ENCODE data around the gene EPHB3. TPM values are rescaled to one million over a fixed set of nuclear protein-coding genes. Genes with fewer than 3 reads are reported as not detected.
A peak's percentile ranks its signal among the peaks of the same experiment; 100 is the strongest.

EPHB3 gene
- total and polyA plus RNA-seq, 2 of the 4 experiments (the other 2 are of a cell fraction), result 0.72 to 2.9 TPM

DNA sequence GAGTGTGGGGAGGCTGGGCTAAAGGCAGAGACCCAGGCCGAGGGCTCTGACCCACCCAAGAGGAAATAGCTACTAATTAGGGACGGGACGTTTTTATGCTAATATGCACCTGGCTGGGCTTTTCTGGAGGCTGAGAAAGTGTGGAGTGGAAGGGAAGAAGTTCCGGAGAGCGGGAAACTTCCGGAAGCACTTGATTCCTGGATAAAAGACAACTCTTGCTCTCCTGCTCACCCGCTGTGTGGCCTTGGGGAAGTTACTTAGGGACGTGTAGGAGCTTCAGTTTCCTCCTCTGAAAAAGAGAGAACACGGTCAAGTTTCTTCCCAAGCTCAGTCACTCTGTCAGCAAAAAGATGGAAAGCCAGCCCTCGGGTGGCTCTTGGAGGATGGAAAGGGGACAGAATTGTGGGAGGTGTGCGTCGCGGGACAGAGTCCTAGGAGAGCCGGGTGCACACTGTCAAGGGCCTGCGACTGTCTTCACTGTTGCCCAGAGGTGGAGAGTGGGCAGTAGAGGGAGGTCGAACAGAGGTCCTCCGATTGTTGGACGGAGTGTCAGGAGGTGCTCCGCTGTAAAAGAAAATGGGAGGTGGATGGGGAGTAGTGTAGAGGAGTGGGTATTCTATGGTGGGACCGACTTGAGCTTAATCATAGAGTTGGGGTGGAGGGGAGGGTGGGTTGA, 43.2 kb downstream of the EPHB3 start:
- dilution Hi-C loops (cut with HindIII; ENCODE audit: low sequenced_read_pairs, unreplicated experiment), result no loop called here
- peaks cover 2% of the 10 kb centered on the region; the same call in 1 of the 2 replicates for H3K9me1 ChIP-seq (ENCODE audit: insufficient read depth, low read length)
- no peak overlapping the region for H3K9ac ChIP-seq (ENCODE audit: low read depth, low read length)
- H2BK15ac ChIP-seq (ENCODE audit: low read depth, low read length), result no peak overlapping the region
- no peak overlapping the region for H2AFZ ChIP-seq (replicated peaks; ENCODE audit: low read length, poor library complexity)
- ATAC-seq (ENCODE audit: low read depth), result no peak
- H3K4me1 ChIP-seq (ENCODE audit: control insufficient read depth, insufficient read depth, low read length), result no peaks in the 10 kb centered on the region; the same call in 1 of the 2 replicates
- no peak overlapping the region for H4K91ac ChIP-seq (ENCODE audit: insufficient read depth, low read depth, low read length)
- H3K4me3 ChIP-seq (ENCODE audit: insufficient read depth, low read depth, low read length), result no peak overlapping the region
- H3K18ac ChIP-seq (ENCODE audit: low read depth, low read length), result no peak overlapping the region
- H3K9me3 ChIP-seq (ENCODE audit: control insufficient read depth, insufficient read depth, low read length), result peaks cover 3% of the 10 kb centered on the region; the same call in 1 of the 2 replicates
- H3K27me3 ChIP-seq (ENCODE audit: control insufficient read depth, insufficient read depth, low read length), result peaks cover 66% of the 10 kb centered on the region
- H3K4me2 ChIP-seq (ENCODE audit: low read depth, low read length), result no peak overlapping the region
- no peak overlapping the region for H2AK5ac ChIP-seq (ENCODE audit: low read depth, low read length)
- 63% methylated on average over 7 of the region's 20 CpGs; no CpG with 5 or more reads in 1 of the 2 experiments for WGBS, 2 experiments (ENCODE audit: extremely low coverage in 2 of 2, insufficient read length in 1 of 2)
- H3K56ac ChIP-seq (ENCODE audit: extremely low read depth, insufficient read depth, low read length), result no peak overlapping the region
- no peak for DNase-seq
- no peaks in the 10 kb centered on the region for H3K36me3 ChIP-seq (ENCODE audit: control insufficient read depth, insufficient read depth, low read length)
- H3K4ac ChIP-seq (ENCODE audit: low read depth, low read length), result no peak overlapping the region
- H3K14ac ChIP-seq (replicated peaks; ENCODE audit: low read depth, low read length), result no peak overlapping the region
- BruUV-seq (replicated peaks), result no TSS peak
- H3K27ac ChIP-seq (ENCODE audit: insufficient read depth, low read length), result no peak overlapping the region
- peak overlapping the region; percentile 65 for H2AK9ac ChIP-seq (replicated peaks; ENCODE audit: low read depth, low read length, poor library complexity)
- in situ Hi-C loops (cut with MboI; ENCODE audit: low sequenced_read_pairs), result no loop called here
- no peak overlapping the region for H2BK20ac ChIP-seq (ENCODE audit: low read depth, low read length)
- intact Hi-C loops (cut with micrococcal nuclease), result loop anchor here (1.0 kb wide), 1 partner anchor 32 kb away; no protein-coding TSS in a partner anchor
- no peak overlapping the region for H2BK120ac ChIP-seq (ENCODE audit: low read depth, low read length)
- H4K5ac ChIP-seq (ENCODE audit: low read depth, low read length), result no peak overlapping the region
- H2BK5ac ChIP-seq (ENCODE audit: low read depth, low read length, poor library complexity, severe bottlenecking), result no peak overlapping the region
- H4K20me1 ChIP-seq (ENCODE audit: insufficient read depth, low read length), result no peaks in the 10 kb centered on the region
- no peaks in the 10 kb centered on the region for H3K79me1 ChIP-seq (ENCODE audit: low read depth in 1 of 2, low read length in 2 of 2)
- H4K8ac ChIP-seq (ENCODE audit: low read depth in 2 of 2, low read length in 2 of 2), result no peak overlapping the region
- TF ChIP-seq RAD21 (IDR thresholded peaks at IDR 0.05; ENCODE audit: low read length) (no peak), MXI1 (IDR thresholded peaks at IDR 0.05; ENCODE audit: borderline replicate concordance, low read depth, low read length) (no peak), POLR2A (IDR thresholded peaks at IDR 0.05; ENCODE audit: low read depth, low read length) (no peak), CEBPB (IDR thresholded peaks at IDR 0.05; ENCODE audit: low read depth, low read length) (no peak), SMC3 (IDR thresholded peaks at IDR 0.05; ENCODE audit: low read depth, low read length) (no peak), BHLHE40 (IDR thresholded peaks at IDR 0.05; ENCODE audit: low read depth, low read length) (no peak), MAFK (IDR thresholded peaks at IDR 0.05; ENCODE audit: low read depth, low read length) (no peak), CHD1 (IDR thresholded peaks at IDR 0.05; ENCODE audit: low read depth, low read length) (no peak), RFX5 (IDR thresholded peaks at IDR 0.05; ENCODE audit: low read depth, low read length) (no peak), RCOR1 (IDR thresholded peaks at IDR 0.05; ENCODE audit: insufficient replicate concordance, low read length) (no peak), MAZ (IDR thresholded peaks at IDR 0.05; ENCODE audit: borderline replicate concordance, low read depth, low read length) (no peak), FOS (IDR thresholded peaks at IDR 0.05; ENCODE audit: low read depth, low read length) (no peak), NFE2L2 (IDR thresholded peaks at IDR 0.05; ENCODE audit: low read depth, low read length) (no peak)
- TF ChIP-seq, protein P1, sequence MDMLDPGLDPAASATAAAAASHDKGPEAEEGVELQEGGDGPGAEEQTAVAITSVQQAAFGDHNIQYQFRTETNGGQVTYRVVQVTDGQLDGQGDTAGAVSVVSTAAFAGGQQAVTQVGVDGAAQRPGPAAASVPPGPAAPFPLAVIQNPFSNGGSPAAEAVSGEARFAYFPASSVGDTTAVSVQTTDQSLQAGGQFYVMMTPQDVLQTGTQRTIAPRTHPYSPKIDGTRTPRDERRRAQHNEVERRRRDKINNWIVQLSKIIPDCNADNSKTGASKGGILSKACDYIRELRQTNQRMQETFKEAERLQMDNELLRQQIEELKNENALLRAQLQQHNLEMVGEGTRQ (IDR thresholded peaks at IDR 0.05; ENCODE audit: low read depth, low read length), result no peak
- TF ChIP-seq, protein P2, sequence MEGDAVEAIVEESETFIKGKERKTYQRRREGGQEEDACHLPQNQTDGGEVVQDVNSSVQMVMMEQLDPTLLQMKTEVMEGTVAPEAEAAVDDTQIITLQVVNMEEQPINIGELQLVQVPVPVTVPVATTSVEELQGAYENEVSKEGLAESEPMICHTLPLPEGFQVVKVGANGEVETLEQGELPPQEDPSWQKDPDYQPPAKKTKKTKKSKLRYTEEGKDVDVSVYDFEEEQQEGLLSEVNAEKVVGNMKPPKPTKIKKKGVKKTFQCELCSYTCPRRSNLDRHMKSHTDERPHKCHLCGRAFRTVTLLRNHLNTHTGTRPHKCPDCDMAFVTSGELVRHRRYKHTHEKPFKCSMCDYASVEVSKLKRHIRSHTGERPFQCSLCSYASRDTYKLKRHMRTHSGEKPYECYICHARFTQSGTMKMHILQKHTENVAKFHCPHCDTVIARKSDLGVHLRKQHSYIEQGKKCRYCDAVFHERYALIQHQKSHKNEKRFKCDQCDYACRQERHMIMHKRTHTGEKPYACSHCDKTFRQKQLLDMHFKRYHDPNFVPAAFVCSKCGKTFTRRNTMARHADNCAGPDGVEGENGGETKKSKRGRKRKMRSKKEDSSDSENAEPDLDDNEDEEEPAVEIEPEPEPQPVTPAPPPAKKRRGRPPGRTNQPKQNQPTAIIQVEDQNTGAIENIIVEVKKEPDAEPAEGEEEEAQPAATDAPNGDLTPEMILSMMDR (conservative IDR thresholded peaks at IDR 0.05; ENCODE audit: low read depth, low read length), result no peak
- TF ChIP-seq, protein P3, sequence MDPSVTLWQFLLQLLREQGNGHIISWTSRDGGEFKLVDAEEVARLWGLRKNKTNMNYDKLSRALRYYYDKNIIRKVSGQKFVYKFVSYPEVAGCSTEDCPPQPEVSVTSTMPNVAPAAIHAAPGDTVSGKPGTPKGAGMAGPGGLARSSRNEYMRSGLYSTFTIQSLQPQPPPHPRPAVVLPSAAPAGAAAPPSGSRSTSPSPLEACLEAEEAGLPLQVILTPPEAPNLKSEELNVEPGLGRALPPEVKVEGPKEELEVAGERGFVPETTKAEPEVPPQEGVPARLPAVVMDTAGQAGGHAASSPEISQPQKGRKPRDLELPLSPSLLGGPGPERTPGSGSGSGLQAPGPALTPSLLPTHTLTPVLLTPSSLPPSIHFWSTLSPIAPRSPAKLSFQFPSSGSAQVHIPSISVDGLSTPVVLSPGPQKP (IDR thresholded peaks at IDR 0.05; ENCODE audit: borderline replicate concordance, low read depth, low read length), result no peak
- POLR2A ChIA-PET (ENCODE audit: unreplicated experiment), result no interaction called here
- H3K23ac ChIP-seq (ENCODE audit: low read depth, low read length), result no peak overlapping the region
- CTCF ChIA-PET, result no interaction called here
